Activated CD4-positive, alpha-beta memory T cell treated with anti-CD3 and anti-CD28 coated beads for 36 hours (primary cell): Measurements from ENCODE around the gene CBLC. TPM values are rescaled to one million over a fixed set of nuclear protein-coding genes. Genes with fewer than 3 reads are reported as not detected.

Experiments used
- CTCF ChIA-PET: fragments of 350-600 bp; sonication (Branson Sonifier 250); formaldehyde crosslinking; loops from one replicate; lab custom pipeline; 2021; ENCODE audit warnings: antibody characterized with exemption, inconsistent platforms; lab: Charles Lee
- POLR2A ChIA-PET: fragments of 350-600 bp; sonication (Branson Sonifier 250); formaldehyde crosslinking; loops from one replicate; lab custom pipeline; 2021; ENCODE audit warnings: antibody characterized with exemption; lab: Charles Lee
- DNase-seq: peaks from one replicate; pipeline ENCODE4 v3.0.0-alpha.2; 2020
- H3K27ac Mint-ChIP-seq: one replicate; pipeline ENCODE4 v1.8.0; 2021; ENCODE audit warnings: mixed read lengths
- H3K27me3 Mint-ChIP-seq: one replicate; pipeline ENCODE4 v1.8.0; 2021; ENCODE audit warnings: mixed read lengths
- H3K36me3 Mint-ChIP-seq: one replicate; pipeline ENCODE4 v1.8.0; 2021; ENCODE audit warnings: mixed read lengths
- H3K4me1 Mint-ChIP-seq: one replicate; pipeline ENCODE4 v1.8.0; 2021; ENCODE audit warnings: low read depth, mixed read lengths
- H3K4me3 Mint-ChIP-seq: one replicate; pipeline ENCODE4 v1.8.0; 2021; ENCODE audit warnings: mild to moderate bottlenecking, mixed read lengths
- H3K9me3 Mint-ChIP-seq: one replicate; pipeline ENCODE4 v1.8.0; 2021; ENCODE audit warnings: mixed read lengths
- intact Hi-C: fragments of 100-400 bp; cut with micrococcal nuclease; formaldehyde crosslinking; loops from one replicate; pipeline ENCODE4 v1.15.1; 2023
- total RNA-seq, 2 experiments: library from RNA; stranded (reverse); gene quantifications; one replicate each; pipeline ENCODE4 v1.2.3, GENCODE V29; 2021

Gene CBLC
- total RNA-seq, 2 experiments from 2014 or later: not detected

- intact Hi-C loops: no loop called here
- POLR2A ChIA-PET: no interaction called here
Measured at GRCh38 chr19:44782729-44783128, 5.0 kb downstream of the CBLC start.

GRCh38 chr19:44783545-44783944 is 5.9 kb downstream of the CBLC start:
- Mint-ChIP-seq H3K4me1 (peaks cover 4% of the 10 kb centered on the region), H3K27ac (no peak overlapping the region), H3K36me3 (no peaks in the 10 kb centered on the region), H3K27me3 (peaks cover 3% of the 10 kb centered on the region), H3K4me3 (no peak overlapping the region), H3K9me3 (no peaks in the 10 kb centered on the region)
- intact Hi-C loops: no loop called here
- CTCF ChIA-PET: interaction anchor here (0.6 to 4.5 kb wide), 18 partner anchors 9 to 584 kb away, joined by 3 to 43 read pairs (median 8); partner anchors contain the start of genes BCAM and NECTIN2
- no peak for DNase-seq
- POLR2A ChIA-PET: no interaction called here

More at GRCh38 chr19:44782729-44783128, 5.0 kb downstream of the CBLC start:
- Mint-ChIP-seq H3K36me3 (no peaks in the 10 kb centered on the region), H3K27me3 (peaks cover 3% of the 10 kb centered on the region), H3K4me1 (peaks cover 4% of the 10 kb centered on the region), H3K9me3 (no peaks in the 10 kb centered on the region), H3K4me3 (no peak overlapping the region), H3K27ac (no peak overlapping the region)
- CTCF ChIA-PET: interaction anchor here (0.6 to 4.5 kb wide), 5 partner anchors 11 to 170 kb away, joined by 3 to 43 read pairs (median 16); no protein-coding TSS in a partner anchor
- no peak for DNase-seq

- no peaks in the 10 kb centered on the region for H3K27me3 Mint-ChIP-seq
- no peaks in the 10 kb centered on the region for H3K9me3 Mint-ChIP-seq
- H3K4me3 Mint-ChIP-seq: no peak overlapping the region
- ChIA-PET POLR2A (no interaction called here), CTCF (interaction anchor here (0.7 to 4.5 kb wide), 14 partner anchors 8 to 131 kb away, joined by 3 to 43 read pairs (median 7); partner anchors contain the start of gene NECTIN2)
- H3K4me1 Mint-ChIP-seq: peaks cover 4% of the 10 kb centered on the region
- no peaks in the 10 kb centered on the region for H3K36me3 Mint-ChIP-seq
- H3K27ac Mint-ChIP-seq: no peak overlapping the region
- intact Hi-C loops: no loop called here
- no peak for DNase-seq
Measured at GRCh38 chr19:44785271-44785670, 7.6 kb downstream of the CBLC start.

GRCh38 chr19:44785993-44786392 is 8.3 kb downstream of the CBLC start:
- Mint-ChIP-seq H3K4me3 (no peak overlapping the region), H3K36me3 (no peaks in the 10 kb centered on the region), H3K27ac (no peak overlapping the region), H3K4me1 (peaks cover 4% of the 10 kb centered on the region), H3K27me3 (no peaks in the 10 kb centered on the region), H3K9me3 (no peaks in the 10 kb centered on the region)
- ChIA-PET POLR2A (no interaction called here), CTCF (interaction anchor here (0.6 to 4.5 kb wide), 4 partner anchors 15 to 96 kb away, joined by 3 to 43 read pairs (median 7); partner anchors contain the start of gene NECTIN2)
- no peak for DNase-seq
- intact Hi-C loops: no loop called here

GRCh38 chr19:44788971-44789370 is 11.3 kb downstream of the CBLC start:
- POLR2A ChIA-PET: no interaction called here
- H3K9me3 Mint-ChIP-seq: no peaks in the 10 kb centered on the region
- intact Hi-C loops: no loop called here
- H3K4me1 Mint-ChIP-seq: peaks cover 4% of the 10 kb centered on the region
- no peaks in the 10 kb centered on the region for H3K27me3 Mint-ChIP-seq
- CTCF ChIA-PET: interaction anchor here (0.9 kb wide), 1 partner anchor 66 kb away, joined by 5 read pairs; no protein-coding TSS in a partner anchor
- H3K36me3 Mint-ChIP-seq: no peaks in the 10 kb centered on the region
- no peak overlapping the region for H3K27ac Mint-ChIP-seq
- H3K4me3 Mint-ChIP-seq: no peak overlapping the region
- DNase-seq: no peak

- Mint-ChIP-seq H3K9me3 (no peaks in the 10 kb centered on the region), H3K4me1 (no peaks in the 10 kb centered on the region), H3K27ac (no peak overlapping the region), H3K27me3 (no peaks in the 10 kb centered on the region), H3K36me3 (no peaks in the 10 kb centered on the region), H3K4me3 (no peak overlapping the region)
- ChIA-PET CTCF (interaction anchor here (0.9 kb wide), 1 partner anchor 67 kb away, joined by 5 read pairs; no protein-coding TSS in a partner anchor), POLR2A (no interaction called here)
- DNase-seq: no peak
- intact Hi-C loops: no loop called here
Measured at GRCh38 chr19:44789943-44790483, 12.3 kb downstream of the CBLC start.

GRCh38 chr19:44792281-44792680 is 14.6 kb downstream of the CBLC start:
- Mint-ChIP-seq H3K9me3 (no peaks in the 10 kb centered on the region), H3K4me1 (peaks cover 9% of the 10 kb centered on the region), H3K27ac (no peak overlapping the region), H3K36me3 (no peaks in the 10 kb centered on the region), H3K4me3 (no peak overlapping the region), H3K27me3 (no peaks in the 10 kb centered on the region)
- intact Hi-C loops: no loop called here
- DNase-seq: no peak
- ChIA-PET POLR2A (no interaction called here), CTCF (interaction anchor here (2.3 kb wide), 1 partner anchor 8 kb away, joined by 8 read pairs; no protein-coding TSS in a partner anchor)

GRCh38 chr19:44794610-44795009 is 16.9 kb downstream of the CBLC start:
- DNase-seq: no peak
- ChIA-PET POLR2A (no interaction called here), CTCF (interaction anchor here (0.8 to 2.3 kb wide), 2 partner anchors 10 to 105 kb away, joined by 3 to 8 read pairs; no protein-coding TSS in a partner anchor)
- no peaks in the 10 kb centered on the region for H3K36me3 Mint-ChIP-seq
- intact Hi-C loops: no loop called here
- H3K27ac Mint-ChIP-seq: no peak overlapping the region
- no peaks in the 10 kb centered on the region for H3K27me3 Mint-ChIP-seq
- H3K4me1 Mint-ChIP-seq: peaks cover 14% of the 10 kb centered on the region
- no peaks in the 10 kb centered on the region for H3K9me3 Mint-ChIP-seq
- no peak overlapping the region for H3K4me3 Mint-ChIP-seq

- H3K9me3 Mint-ChIP-seq: no peaks in the 10 kb centered on the region
- CTCF ChIA-PET: interaction anchor here (0.7 to 0.8 kb wide), 2 partner anchors 25 to 106 kb away, joined by 3 to 4 read pairs; no protein-coding TSS in a partner anchor
- no peaks in the 10 kb centered on the region for H3K36me3 Mint-ChIP-seq
- H3K27ac Mint-ChIP-seq: no peak overlapping the region
- no peak overlapping the region for H3K4me3 Mint-ChIP-seq
- H3K4me1 Mint-ChIP-seq: peaks cover 14% of the 10 kb centered on the region
- no peak for DNase-seq
- H3K27me3 Mint-ChIP-seq: no peaks in the 10 kb centered on the region
- POLR2A ChIA-PET: no interaction called here
- intact Hi-C loops: no loop called here
Measured at GRCh38 chr19:44795398-44795987, 17.8 kb downstream of the CBLC start.

- CTCF ChIA-PET: interaction anchor here (1.4 kb wide), 1 partner anchor 13 kb away, joined by 8 read pairs; no protein-coding TSS in a partner anchor
- no peak overlapping the region for H3K4me3 Mint-ChIP-seq
- no peaks in the 10 kb centered on the region for H3K36me3 Mint-ChIP-seq
- POLR2A ChIA-PET: no interaction called here
- intact Hi-C loops: no loop called here
- no peak overlapping the region for H3K27ac Mint-ChIP-seq
- H3K27me3 Mint-ChIP-seq: no peaks in the 10 kb centered on the region
- peaks cover 14% of the 10 kb centered on the region for H3K4me1 Mint-ChIP-seq
- peak; percentile 23 for DNase-seq
- H3K9me3 Mint-ChIP-seq: no peaks in the 10 kb centered on the region
Measured at GRCh38 chr19:44796701-44797115, 19.0 kb downstream of the CBLC start.

- CTCF ChIA-PET: interaction anchor here (1.8 to 2.2 kb wide), 2 partner anchors 15 to 146 kb away, joined by 4 to 9 read pairs; no protein-coding TSS in a partner anchor
- H3K4me3 Mint-ChIP-seq: no peak overlapping the region
- POLR2A ChIA-PET: no interaction called here
- H3K36me3 Mint-ChIP-seq: no peaks in the 10 kb centered on the region
- peaks cover 14% of the 10 kb centered on the region for H3K4me1 Mint-ChIP-seq
- intact Hi-C loops: loop anchor here (1.0 kb wide), 1 partner anchor 46 kb away; no protein-coding TSS in a partner anchor
- no peaks in the 10 kb centered on the region for H3K27me3 Mint-ChIP-seq
- no peak for DNase-seq
- H3K27ac Mint-ChIP-seq: no peak overlapping the region
- peaks cover 4% of the 10 kb centered on the region for H3K9me3 Mint-ChIP-seq
Measured at GRCh38 chr19:44799627-44800346, 22.1 kb downstream of the CBLC start.

GRCh38 chr19:44800461-44800860 is 22.8 kb downstream of the CBLC start:
- Mint-ChIP-seq H3K27me3 (no peaks in the 10 kb centered on the region), H3K27ac (no peak overlapping the region), H3K36me3 (no peaks in the 10 kb centered on the region), H3K4me1 (peaks cover 14% of the 10 kb centered on the region), H3K4me3 (no peak overlapping the region), H3K9me3 (peaks cover 4% of the 10 kb centered on the region)
- ChIA-PET POLR2A (no interaction called here), CTCF (no interaction called here)
- DNase-seq: peak; percentile 88
- intact Hi-C loops: loop anchor here (1.0 kb wide), 1 partner anchor 45 kb away; no protein-coding TSS in a partner anchor
